NCI-H2081 (cell line): ENCODE results near the gene GCG.

Experiments used
- DNase-seq, 2 experiments: peaks; one replicate each; lab custom pipeline; 2025; lab: John Stamatoyannopoulos, UW

Gene GCG

GRCh38 chr2:162099836-162100235 lies 52.2 kb downstream of the GCG start:
- DNase-seq = no peak
